Measurements from ENCODE around the gene PTPN11. TPM values are rescaled to one million over a fixed set of nuclear protein-coding genes. Genes with fewer than 3 reads are reported as not detected.
"Not testable (repeated sequence)": the region's sequence is repeated elsewhere in the genome, so short reads cannot be mapped to it uniquely, and the experiment has no call there.

Gene PTPN11
- total RNA-seq, 1 donor from 2014 or later, result 34.4 TPM

DNA sequence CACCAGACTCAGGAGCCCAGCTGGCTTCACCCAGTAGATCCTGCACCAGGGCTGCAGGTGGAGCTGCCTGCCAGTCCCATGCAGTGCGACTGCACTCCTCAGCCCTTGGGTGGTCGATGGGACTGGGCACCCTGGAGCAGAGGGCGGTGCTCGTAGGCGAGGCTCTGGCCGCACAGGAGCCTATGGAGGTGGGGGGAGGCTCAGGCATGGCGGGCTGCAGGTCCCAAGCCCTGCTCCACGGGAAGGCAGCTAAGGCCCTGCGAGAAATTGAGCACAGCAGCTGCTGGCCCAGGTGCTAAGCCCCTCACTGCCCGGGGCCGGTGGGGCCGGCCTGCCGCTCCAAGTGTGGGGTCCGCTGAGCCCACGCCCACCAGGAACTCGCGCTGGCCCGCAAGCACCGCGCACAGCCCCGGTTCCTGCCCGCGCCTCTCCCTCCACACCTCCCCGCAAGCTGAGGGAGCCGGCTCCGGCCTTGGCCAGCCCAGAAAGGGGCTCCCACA, 101.1 kb downstream of the PTPN11 start:
- H3K9me3 ChIP-seq (ENCODE audit: control insufficient read depth in 3 of 3, low read length in 3 of 3); H3K27me3 ChIP-seq (ENCODE audit: control insufficient read depth in 3 of 3, insufficient read depth in 3 of 3, low read length in 3 of 3); H3K4me1 ChIP-seq (ENCODE audit: control insufficient read depth in 3 of 3, insufficient read depth in 3 of 3, low read length in 3 of 3); H3K36me3 ChIP-seq (ENCODE audit: control insufficient read depth in 3 of 3, insufficient read depth in 3 of 3, low read length in 3 of 3); H3K27ac ChIP-seq (ENCODE audit: low read depth, low read length); H3K9ac ChIP-seq (ENCODE audit: low read depth in 1 of 3, low read length in 3 of 3); H3K4me3 ChIP-seq (ENCODE audit: low read length in 3 of 3): not testable (repeated sequence)

DNA sequence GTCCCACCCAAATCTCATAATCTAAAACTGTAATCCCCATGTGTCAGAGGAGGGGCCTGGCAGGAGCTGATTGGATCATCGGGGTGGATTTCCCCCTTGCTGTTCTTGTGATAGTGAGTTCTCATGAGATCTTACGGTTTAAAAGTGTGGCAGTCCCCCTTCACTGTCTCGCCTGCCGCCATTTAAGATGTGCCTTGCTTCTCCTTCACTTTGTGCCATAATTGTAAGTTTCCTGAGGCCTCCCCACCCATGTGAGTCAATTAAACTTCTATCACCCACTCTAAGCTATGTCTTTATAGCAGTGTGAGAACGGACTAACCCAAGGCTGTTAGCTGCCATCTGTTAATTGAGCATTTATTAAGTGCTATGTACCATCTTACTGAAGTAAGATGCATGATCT, 105.1 kb downstream of the PTPN11 start:
- H3K9ac ChIP-seq (ENCODE audit: low read depth in 1 of 3, low read length in 3 of 3), result no peak overlapping the region
- H3K9me3 ChIP-seq (ENCODE audit: control insufficient read depth in 3 of 3, low read length in 3 of 3), result no peaks in the 10 kb centered on the region
- no peaks in the 10 kb centered on the region for H3K36me3 ChIP-seq (ENCODE audit: control insufficient read depth in 3 of 3, insufficient read depth in 3 of 3, low read length in 3 of 3)
- no peaks in the 10 kb centered on the region for H3K27me3 ChIP-seq (ENCODE audit: control insufficient read depth in 3 of 3, insufficient read depth in 3 of 3, low read length in 3 of 3)
- H3K4me3 ChIP-seq (ENCODE audit: low read length in 3 of 3), result no peak overlapping the region
- no peaks in the 10 kb centered on the region for H3K4me1 ChIP-seq (ENCODE audit: control insufficient read depth in 3 of 3, insufficient read depth in 3 of 3, low read length in 3 of 3)
- H3K27ac ChIP-seq (ENCODE audit: low read depth, low read length), result no peak overlapping the region

DNA sequence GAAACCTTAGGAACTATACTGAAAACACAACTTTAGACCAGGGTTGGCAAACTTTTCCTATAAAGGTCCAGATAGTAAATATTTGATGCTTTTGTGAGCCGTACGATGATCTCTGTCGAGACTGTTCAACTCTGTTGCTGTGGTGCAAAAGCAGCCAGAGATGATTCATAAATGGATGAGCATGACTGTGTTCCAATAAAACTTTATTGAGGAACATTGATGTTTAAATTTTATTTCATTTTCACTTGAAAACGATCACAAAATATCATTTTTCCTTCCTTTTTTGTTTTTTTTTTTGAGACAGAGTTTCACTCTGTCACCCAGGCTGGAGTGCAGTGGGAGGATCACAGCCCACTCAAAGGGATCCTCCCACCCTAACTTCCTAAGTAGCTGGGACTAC, 105.5 kb downstream of the PTPN11 start:
- no peaks in the 10 kb centered on the region for H3K4me1 ChIP-seq (ENCODE audit: control insufficient read depth in 3 of 3, insufficient read depth in 3 of 3, low read length in 3 of 3)
- no peaks in the 10 kb centered on the region for H3K9me3 ChIP-seq (ENCODE audit: control insufficient read depth in 3 of 3, low read length in 3 of 3)
- H3K9ac ChIP-seq (ENCODE audit: low read depth in 1 of 3, low read length in 3 of 3), result no peak overlapping the region
- H3K27me3 ChIP-seq (ENCODE audit: control insufficient read depth in 3 of 3, insufficient read depth in 3 of 3, low read length in 3 of 3), result no peaks in the 10 kb centered on the region
- H3K4me3 ChIP-seq (ENCODE audit: low read length in 3 of 3), result no peak overlapping the region
- no peaks in the 10 kb centered on the region for H3K36me3 ChIP-seq (ENCODE audit: control insufficient read depth in 3 of 3, insufficient read depth in 3 of 3, low read length in 3 of 3)
- H3K27ac ChIP-seq (ENCODE audit: low read depth, low read length), result no peak overlapping the region

DNA sequence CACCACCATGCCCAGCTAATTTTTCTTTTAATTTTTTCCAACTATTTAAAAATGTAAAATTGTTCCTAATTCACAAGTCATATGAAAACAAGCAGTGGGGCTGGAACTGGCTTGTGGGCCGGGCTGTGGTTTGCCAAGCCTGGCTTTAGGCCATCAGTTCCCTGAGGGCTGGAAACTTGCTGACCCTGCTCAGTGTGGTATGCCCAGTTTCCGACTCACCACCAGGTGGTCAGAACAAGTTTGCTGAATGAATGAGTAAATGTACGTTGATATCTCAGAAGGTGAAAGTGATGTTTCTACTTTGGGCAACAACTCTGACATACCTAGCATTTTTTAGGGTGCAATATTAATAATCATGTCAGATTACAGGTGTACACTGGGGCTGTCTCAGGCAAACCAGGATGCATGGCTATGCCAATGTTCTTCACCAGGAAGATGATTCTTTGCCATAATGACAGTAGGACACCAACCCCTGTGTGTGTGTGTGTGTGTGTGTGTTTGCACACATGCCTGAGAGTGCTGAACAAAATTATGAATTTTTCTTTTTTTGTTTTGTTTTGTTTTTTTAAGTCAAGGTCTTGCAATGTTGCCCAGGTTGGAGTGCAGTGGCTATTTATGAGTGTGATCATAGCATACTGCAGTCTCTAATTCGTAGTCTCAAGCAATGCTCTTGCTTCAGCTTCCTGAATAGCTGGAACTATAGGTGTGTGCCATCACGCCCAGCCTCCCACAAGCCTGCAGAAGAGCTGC, 106.1 kb downstream of the PTPN11 start:
- Histone ChIP-seq H3K27ac (ENCODE audit: low read depth, low read length) (no peak overlapping the region), H3K9ac (ENCODE audit: low read depth in 1 of 3, low read length in 3 of 3) (no peak overlapping the region), H3K4me1 (ENCODE audit: control insufficient read depth in 3 of 3, insufficient read depth in 3 of 3, low read length in 3 of 3) (no peaks in the 10 kb centered on the region), H3K4me3 (ENCODE audit: low read length in 3 of 3) (no peak overlapping the region), H3K27me3 (ENCODE audit: control insufficient read depth in 3 of 3, insufficient read depth in 3 of 3, low read length in 3 of 3) (no peaks in the 10 kb centered on the region), H3K9me3 (ENCODE audit: control insufficient read depth in 3 of 3, low read length in 3 of 3) (no peaks in the 10 kb centered on the region), H3K36me3 (ENCODE audit: control insufficient read depth in 3 of 3, insufficient read depth in 3 of 3, low read length in 3 of 3) (no peaks in the 10 kb centered on the region)

DNA sequence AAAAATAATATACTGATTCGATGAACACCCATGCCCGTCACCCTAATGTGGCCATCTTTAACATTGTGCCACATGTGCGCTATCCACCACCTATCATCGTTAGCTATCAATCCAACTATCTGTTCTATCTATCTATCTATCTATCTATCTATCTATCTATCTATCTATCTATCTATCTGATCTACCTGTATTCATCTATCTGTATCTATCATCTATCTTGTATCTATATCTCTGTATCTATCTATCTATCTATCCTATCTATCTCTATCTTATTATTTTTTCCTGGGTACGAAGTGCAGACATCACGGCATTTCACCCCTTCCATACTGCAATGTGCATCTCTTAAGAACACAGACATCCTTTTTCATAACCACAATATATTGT, 106.7 kb downstream of the PTPN11 start:
- Histone ChIP-seq H3K4me1 (ENCODE audit: control insufficient read depth in 3 of 3, insufficient read depth in 3 of 3, low read length in 3 of 3) (no peaks in the 10 kb centered on the region), H3K27me3 (ENCODE audit: control insufficient read depth in 3 of 3, insufficient read depth in 3 of 3, low read length in 3 of 3) (no peaks in the 10 kb centered on the region), H3K9me3 (ENCODE audit: control insufficient read depth in 3 of 3, low read length in 3 of 3) (no peaks in the 10 kb centered on the region), H3K9ac (ENCODE audit: low read depth in 1 of 3, low read length in 3 of 3) (no peak overlapping the region), H3K27ac (ENCODE audit: low read depth, low read length) (no peak overlapping the region), H3K36me3 (ENCODE audit: control insufficient read depth in 3 of 3, insufficient read depth in 3 of 3, low read length in 3 of 3) (no peaks in the 10 kb centered on the region), H3K4me3 (ENCODE audit: low read length in 3 of 3) (no peak overlapping the region)

DNA sequence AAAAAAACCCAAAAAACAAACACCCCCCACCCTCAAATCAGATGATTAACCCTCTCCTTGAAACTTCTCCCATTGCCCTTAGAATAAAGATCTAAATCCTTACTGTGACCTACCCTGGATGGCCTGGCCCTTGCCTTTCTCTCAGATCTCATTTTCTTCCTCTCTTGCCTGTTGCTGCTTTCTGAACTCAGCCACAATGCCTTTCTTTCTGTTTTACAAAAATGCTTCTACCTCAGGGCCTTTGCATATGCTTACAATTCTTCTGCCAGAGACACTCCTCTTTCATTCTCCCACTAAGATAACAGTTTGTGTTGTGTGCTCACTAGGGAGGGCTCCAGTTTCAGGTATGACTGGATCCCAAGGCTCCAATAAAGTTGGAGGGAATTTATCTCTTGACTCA, 108.3 kb downstream of the PTPN11 start:
- Histone ChIP-seq H3K36me3 (ENCODE audit: control insufficient read depth in 3 of 3, insufficient read depth in 3 of 3, low read length in 3 of 3) (no peaks in the 10 kb centered on the region), H3K9me3 (ENCODE audit: control insufficient read depth in 3 of 3, low read length in 3 of 3) (no peaks in the 10 kb centered on the region), H3K27me3 (ENCODE audit: control insufficient read depth in 3 of 3, insufficient read depth in 3 of 3, low read length in 3 of 3) (no peaks in the 10 kb centered on the region), H3K27ac (ENCODE audit: low read depth, low read length) (no peak overlapping the region), H3K9ac (ENCODE audit: low read depth in 1 of 3, low read length in 3 of 3) (no peak overlapping the region), H3K4me3 (ENCODE audit: low read length in 3 of 3) (no peak overlapping the region), H3K4me1 (ENCODE audit: control insufficient read depth in 3 of 3, insufficient read depth in 3 of 3, low read length in 3 of 3) (no peaks in the 10 kb centered on the region)

DNA sequence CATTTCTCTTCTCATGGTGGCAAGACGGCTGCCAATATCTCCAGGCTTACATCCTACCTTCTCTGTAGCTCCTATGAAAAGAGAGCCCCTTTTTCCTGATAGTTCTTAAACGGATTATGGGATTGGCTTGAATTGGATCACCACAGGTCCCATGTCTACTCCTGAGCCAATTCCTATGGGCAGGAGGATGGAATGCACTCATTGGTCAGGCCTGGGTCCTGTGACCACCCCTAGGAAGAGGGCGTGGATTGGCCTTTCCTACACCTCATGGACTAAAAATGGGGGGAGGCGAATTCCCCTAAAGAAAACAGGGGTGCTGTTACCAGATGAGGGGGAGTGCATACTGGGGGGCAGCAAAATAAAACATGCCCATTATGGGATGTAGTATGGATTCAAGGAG, 108.8 kb downstream of the PTPN11 start:
- Histone ChIP-seq H3K9ac (ENCODE audit: low read depth in 1 of 3, low read length in 3 of 3) (no peak overlapping the region), H3K27ac (ENCODE audit: low read depth, low read length) (no peak overlapping the region), H3K4me1 (ENCODE audit: control insufficient read depth in 3 of 3, insufficient read depth in 3 of 3, low read length in 3 of 3) (no peaks in the 10 kb centered on the region), H3K9me3 (ENCODE audit: control insufficient read depth in 3 of 3, low read length in 3 of 3) (no peaks in the 10 kb centered on the region), H3K27me3 (ENCODE audit: control insufficient read depth in 3 of 3, insufficient read depth in 3 of 3, low read length in 3 of 3) (no peaks in the 10 kb centered on the region), H3K36me3 (ENCODE audit: control insufficient read depth in 3 of 3, insufficient read depth in 3 of 3, low read length in 3 of 3) (no peaks in the 10 kb centered on the region), H3K4me3 (ENCODE audit: low read length in 3 of 3) (no peak overlapping the region)

DNA sequence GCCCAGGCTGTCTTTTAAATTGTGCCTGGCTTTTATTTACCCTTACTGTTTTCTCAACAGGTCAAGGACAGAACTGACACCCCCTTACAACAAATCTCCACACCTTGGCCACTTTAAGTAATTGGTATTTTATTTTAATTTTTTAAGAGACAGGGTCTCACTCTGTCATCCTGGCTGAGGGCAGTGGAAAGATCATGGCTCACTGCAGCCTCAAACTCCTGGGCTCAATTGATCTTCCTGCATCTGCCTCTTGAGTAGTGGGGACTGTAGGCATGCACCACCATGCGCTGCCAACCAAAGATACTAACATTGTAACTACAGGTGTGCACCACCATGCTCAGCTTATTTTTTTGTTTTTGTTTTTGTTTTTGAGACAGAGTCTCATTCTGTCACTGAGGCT, 109.8 kb downstream of the PTPN11 start:
- H3K27me3 ChIP-seq (ENCODE audit: control insufficient read depth in 3 of 3, insufficient read depth in 3 of 3, low read length in 3 of 3), result no peaks in the 10 kb centered on the region
- H3K4me1 ChIP-seq (ENCODE audit: control insufficient read depth in 3 of 3, insufficient read depth in 3 of 3, low read length in 3 of 3), result no peaks in the 10 kb centered on the region
- H3K9me3 ChIP-seq (ENCODE audit: control insufficient read depth in 3 of 3, low read length in 3 of 3), result no peaks in the 10 kb centered on the region
- H3K9ac ChIP-seq (ENCODE audit: low read depth in 1 of 3, low read length in 3 of 3), result no peak overlapping the region
- H3K4me3 ChIP-seq (ENCODE audit: low read length in 3 of 3), result no peak overlapping the region
- H3K27ac ChIP-seq (ENCODE audit: low read depth, low read length), result no peak overlapping the region
- H3K36me3 ChIP-seq (ENCODE audit: control insufficient read depth in 3 of 3, insufficient read depth in 3 of 3, low read length in 3 of 3), result no peaks in the 10 kb centered on the region

DNA sequence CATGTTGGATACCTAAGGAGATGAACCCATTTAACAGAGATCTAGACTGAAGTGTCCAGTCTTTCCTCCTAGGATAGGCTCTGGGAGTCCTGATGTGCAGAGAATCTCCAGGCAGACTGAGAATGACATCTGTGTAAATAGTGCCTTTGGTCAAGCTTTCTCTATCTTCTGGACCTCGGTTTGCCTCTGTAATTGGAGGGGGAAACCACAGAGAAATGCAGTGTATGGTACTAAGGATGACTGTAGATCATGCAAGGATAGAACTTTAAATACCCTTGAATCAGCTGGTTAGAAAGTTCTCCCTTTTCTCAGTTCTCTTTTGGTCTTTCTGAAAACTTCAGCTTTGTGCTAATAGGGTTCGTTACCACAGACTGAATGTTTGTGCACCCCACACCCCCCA, 112.2 kb downstream of the PTPN11 start:
- no peaks in the 10 kb centered on the region for H3K4me1 ChIP-seq (ENCODE audit: control insufficient read depth in 3 of 3, insufficient read depth in 3 of 3, low read length in 3 of 3)
- no peaks in the 10 kb centered on the region for H3K9me3 ChIP-seq (ENCODE audit: control insufficient read depth in 3 of 3, low read length in 3 of 3)
- H3K9ac ChIP-seq (ENCODE audit: low read depth in 1 of 3, low read length in 3 of 3), result no peak overlapping the region
- no peak overlapping the region for H3K27ac ChIP-seq (ENCODE audit: low read depth, low read length)
- H3K36me3 ChIP-seq (ENCODE audit: control insufficient read depth in 3 of 3, insufficient read depth in 3 of 3, low read length in 3 of 3), result no peaks in the 10 kb centered on the region
- no peak overlapping the region for H3K4me3 ChIP-seq (ENCODE audit: low read length in 3 of 3)
- H3K27me3 ChIP-seq (ENCODE audit: control insufficient read depth in 3 of 3, insufficient read depth in 3 of 3, low read length in 3 of 3), result no peaks in the 10 kb centered on the region

DNA sequence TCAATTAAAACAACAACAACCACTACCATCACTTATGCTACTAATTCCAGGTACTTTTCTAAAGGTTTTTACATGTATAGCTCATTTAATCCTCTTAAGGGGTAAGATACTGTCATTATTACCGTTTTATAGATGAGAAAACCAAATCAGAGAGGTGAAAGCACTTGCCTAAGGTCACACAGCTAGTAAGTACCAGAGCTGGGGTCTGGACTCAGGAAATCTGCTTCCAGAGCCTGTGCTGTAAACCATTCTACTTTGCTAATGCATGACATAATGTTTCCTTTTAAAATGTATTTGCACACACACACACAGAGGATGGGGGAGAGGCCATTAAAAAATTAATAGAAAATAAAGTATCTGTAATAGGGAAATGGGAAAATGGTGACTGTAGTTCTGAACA, 113.4 kb downstream of the PTPN11 start:
- Histone ChIP-seq H3K36me3 (ENCODE audit: control insufficient read depth in 3 of 3, insufficient read depth in 3 of 3, low read length in 3 of 3) (no peaks in the 10 kb centered on the region), H3K9me3 (ENCODE audit: control insufficient read depth in 3 of 3, low read length in 3 of 3) (no peaks in the 10 kb centered on the region)

More for the DNA sequence above, 113.4 kb downstream of the PTPN11 start:
- Histone ChIP-seq H3K27ac (ENCODE audit: low read depth, low read length) (no peak overlapping the region), H3K4me1 (ENCODE audit: control insufficient read depth in 3 of 3, insufficient read depth in 3 of 3, low read length in 3 of 3) (no peaks in the 10 kb centered on the region), H3K4me3 (ENCODE audit: low read length in 3 of 3) (no peak overlapping the region), H3K27me3 (ENCODE audit: control insufficient read depth in 3 of 3, insufficient read depth in 3 of 3, low read length in 3 of 3) (no peaks in the 10 kb centered on the region), H3K9ac (ENCODE audit: low read depth in 1 of 3, low read length in 3 of 3) (no peak overlapping the region)

Measured in skeletal muscle tissue (tissue), 4 donors.